Stimulated activated CD4-positive, alpha-beta T cell treated with anti-CD3 and anti-CD28 coated beads, Interleukin-12 subunit alpha, Interleukin-12 subunit beta, amount 100 ng/mL, for 24 hours (primary cell): ENCODE measurements around the gene CDKL5.

Experiments
- DNase-seq, 2 experiments: peaks; one replicate each; pipeline ENCODE4 v3.0.0-alpha.2; 2020; ENCODE audit warnings: low read depth in 2 of 2

CDKL5 gene

DNA sequence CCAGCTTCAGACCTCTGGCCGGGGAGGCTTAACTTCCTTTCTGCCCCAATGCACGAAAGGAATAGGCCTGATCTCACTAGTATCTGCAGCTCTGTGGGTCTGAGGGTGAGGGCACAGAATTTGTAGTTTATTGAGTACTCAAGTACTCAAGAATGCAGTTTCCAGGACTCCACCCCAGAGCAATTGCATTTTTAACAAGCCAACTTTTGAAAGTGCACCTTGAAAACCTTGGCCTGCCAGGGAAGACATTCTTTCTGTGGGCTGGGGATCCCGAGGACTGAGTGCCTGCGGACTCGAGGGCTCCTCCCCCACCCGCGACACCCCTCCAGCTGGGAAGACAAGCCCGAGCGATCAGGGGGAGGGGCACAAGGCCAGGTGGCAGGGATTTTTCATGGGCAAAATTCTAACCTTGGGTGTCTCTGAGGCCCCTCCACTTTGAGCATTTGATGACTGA, 224.1 kb downstream of the CDKL5 start:
- DNase-seq = no peak

DNA sequence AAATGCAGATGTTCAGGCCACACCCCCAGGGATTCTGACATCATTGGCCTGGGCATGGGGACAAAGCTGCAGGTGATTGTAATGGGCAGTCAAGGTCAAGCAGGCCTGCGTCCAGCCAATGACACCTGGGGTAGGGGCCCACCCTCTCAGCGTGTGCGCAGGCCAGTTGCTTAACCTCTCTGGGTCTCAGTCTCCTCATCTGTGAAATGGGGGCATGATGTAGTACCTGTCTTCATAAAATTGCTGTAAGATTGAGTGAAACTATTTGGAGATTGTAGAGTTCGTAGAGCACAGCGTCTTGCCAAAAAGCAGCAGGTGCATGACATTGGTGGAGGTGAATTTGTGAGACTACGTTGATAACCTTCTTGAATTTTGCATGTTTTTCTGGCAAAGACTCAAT, 225.3 kb downstream of the CDKL5 start:
- DNase-seq = no peak

GRCh38 chrX:18652636-18653035, 227.2 kb downstream of the CDKL5 start:
- DNase-seq = no peak

- DNase-seq = no peak
Measured at GRCh38 chrX:18654875-18655836, 229.7 kb downstream of the CDKL5 start.

- no peak for DNase-seq
Measured at GRCh38 chrX:18661273-18661672, 235.9 kb downstream of the CDKL5 start.

DNA sequence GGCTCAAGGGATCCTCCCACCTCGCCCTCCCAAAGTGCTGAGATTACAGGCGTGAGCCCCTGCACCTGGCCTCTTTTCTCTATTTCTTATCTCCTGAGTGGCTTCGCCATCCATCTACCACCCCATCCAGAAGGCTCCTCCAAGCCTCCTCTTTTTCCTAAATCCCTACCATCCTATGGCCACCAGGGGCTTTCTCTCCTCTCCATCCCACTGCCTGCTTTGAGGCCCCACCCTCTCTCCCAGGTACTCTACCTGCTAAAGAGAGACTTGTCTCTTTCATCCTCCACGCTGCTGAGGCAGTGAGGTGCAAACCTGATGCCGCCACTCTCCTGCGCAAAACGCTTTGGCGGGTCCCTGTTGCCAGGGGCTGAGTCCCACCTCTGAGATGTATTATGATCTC, 239.5 kb downstream of the CDKL5 start:
- DNase-seq = no peak

DNA sequence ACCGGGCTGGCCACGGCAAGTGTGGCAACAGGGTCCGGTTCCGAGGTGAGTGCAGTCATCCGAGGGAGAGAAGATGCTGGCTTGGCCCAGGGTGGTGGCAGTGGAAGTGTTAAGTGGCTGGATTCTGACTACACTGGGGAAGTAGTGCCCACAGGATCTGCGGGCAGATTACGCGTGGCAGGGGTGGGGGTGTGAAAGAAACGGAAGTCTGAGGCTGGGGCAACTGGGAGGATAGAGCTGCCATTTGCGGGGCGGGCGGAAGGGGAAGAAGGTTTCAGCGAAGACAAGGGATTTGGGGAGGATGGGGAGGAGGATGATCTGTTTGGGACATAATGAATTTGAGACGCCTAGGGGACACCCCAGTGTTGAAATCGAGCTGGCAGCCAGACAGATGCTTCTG, 241.2 kb downstream of the CDKL5 start:
- DNase-seq = no peak

- no peak for DNase-seq
Measured at GRCh38 chrX:18668071-18668835, 242.8 kb downstream of the CDKL5 start.

- no peak for DNase-seq
Measured at GRCh38 chrX:18672008-18672407, 246.6 kb downstream of the CDKL5 start, which contains the start of gene RS1. Gene RS1 (minus strand): TSS chrX:18672108. CDS start chrX:18672068, 40 bp downstream.

GRCh38 chrX:18674417-18674787, 249.0 kb downstream of the CDKL5 start:
- no peak for DNase-seq

DNA sequence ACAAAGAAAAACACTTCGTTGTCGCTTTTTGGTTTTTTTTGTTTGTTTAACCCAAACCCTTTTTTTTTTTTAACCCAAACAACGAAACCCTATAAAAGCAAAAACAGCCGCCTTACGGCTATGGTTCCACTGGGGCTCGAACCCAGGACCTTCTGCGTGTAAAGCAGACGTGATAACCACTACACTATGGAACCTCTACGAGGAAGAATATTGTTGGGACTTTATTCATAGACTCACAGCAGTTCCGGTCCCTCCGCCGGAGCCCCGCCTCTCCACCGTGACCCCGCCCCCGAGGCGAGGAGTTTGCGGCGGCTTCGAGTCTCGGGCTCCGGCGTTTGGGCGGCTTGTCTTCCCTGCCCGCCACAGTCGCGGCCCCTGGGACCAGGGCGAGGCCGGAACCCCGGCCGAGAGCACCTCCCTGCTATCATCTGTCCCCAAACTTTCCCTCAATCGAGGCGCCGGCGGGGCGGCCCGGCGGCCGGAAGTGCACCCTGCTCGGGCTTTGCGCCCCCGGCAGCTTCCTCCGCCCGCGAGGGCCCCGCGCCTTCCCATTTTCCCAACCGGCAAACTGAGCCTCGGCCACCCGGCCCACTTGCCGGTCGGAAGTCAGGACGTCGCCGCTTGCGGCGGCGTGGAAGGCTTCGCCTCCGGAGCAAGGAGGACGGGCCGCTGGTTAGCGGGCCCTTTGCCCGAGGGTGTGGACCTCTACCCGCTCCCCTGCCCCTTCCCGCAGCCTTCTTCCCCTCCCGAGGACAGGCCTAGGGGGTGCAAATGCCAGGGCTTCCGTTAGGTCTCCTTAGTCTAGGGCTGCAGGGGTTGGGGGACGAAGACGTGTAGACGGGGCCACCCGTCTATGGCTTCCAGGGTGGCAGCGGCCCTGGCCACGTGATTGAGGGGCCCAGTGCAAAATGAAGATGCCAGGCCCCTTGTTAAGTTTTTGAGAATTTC, 249.7 kb downstream of the CDKL5 start:
- DNase-seq = peak; percentile 56 to 62

DNA sequence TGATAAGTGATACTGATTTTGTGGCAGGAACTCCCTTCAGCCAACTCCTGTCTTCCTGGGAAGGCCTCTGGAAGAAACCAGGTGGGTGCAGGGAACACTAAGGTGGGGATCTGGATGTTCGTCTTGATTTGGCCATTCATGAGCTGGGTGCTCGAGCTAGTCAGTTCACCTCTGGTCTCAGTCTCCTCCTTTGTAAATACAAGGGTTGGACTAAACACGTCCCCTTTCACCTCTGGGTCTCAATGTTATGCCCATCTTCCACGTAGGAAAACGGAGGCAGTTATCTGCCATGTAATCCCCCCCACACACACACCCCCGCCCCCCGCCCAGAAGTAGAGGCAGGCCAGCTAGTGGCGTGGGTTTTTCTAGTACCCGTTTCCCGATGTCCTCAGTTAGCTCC, 250.6 kb downstream of the CDKL5 start:
- DNase-seq = no peak

GRCh38 chrX:18676470-18676869, 251.1 kb downstream of the CDKL5 start:
- DNase-seq = no peak

- DNase-seq = no peak
Measured at GRCh38 chrX:18677161-18677869, 251.9 kb downstream of the CDKL5 start.

- DNase-seq = no peak
Measured at GRCh38 chrX:18681996-18682395, 256.6 kb downstream of the CDKL5 start.

DNA sequence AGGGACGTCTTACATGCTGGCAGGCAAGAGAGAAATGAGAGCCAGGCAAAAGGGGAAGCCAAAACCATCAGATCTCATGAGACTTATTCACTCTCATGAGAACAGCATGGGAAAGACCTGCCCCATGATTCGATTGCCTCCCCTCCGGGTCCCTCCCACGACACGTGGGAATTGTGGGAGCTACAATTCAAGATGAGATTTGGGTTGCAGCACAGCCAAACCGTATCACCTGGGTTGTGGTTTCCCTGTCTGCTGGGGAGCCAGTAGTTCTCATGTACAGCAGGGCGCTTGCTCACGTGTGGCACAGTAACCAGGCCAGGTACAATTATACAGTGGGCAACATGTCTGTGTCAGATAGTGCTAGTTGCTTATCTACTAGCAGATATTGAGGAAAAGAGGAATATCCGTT, 257.6 kb downstream of the CDKL5 start:
- no peak for DNase-seq

DNA sequence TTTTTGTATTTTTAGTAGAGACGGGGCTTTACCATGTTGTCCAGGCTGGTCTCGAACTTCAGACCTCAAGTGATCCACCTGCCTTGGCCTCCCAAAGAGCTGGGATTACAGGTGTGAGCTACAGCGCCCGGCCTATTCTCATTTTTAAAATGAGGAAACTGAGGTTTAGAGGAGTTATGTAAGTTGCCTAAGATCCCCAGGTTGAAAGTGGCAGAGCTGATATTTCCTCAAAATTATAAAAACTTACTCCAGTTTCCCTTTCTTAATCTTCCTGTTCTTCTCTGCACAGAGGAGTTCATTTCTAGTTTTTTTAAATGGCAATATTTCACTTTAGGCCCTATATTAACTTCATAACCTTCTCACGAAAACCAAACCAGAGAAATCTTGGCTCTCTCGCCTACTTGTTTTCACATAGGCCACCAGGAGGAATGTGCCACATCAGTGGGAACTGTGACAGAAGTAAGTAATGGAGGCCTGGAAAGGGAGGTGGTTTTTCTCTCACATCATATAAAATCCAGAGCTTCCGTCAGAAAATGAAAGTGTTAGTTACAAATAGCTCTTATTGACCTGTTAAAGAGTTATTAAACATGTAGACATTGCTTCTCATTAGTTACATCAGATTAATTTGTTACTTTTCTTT, 262.6 kb downstream of the CDKL5 start:
- no peak for DNase-seq

GRCh38 chrX:18691431-18691830, 266.0 kb downstream of the CDKL5 start:
- DNase-seq = no peak

GRCh38 chrX:18692541-18692940, 267.1 kb downstream of the CDKL5 start:
- DNase-seq = no peak

DNA sequence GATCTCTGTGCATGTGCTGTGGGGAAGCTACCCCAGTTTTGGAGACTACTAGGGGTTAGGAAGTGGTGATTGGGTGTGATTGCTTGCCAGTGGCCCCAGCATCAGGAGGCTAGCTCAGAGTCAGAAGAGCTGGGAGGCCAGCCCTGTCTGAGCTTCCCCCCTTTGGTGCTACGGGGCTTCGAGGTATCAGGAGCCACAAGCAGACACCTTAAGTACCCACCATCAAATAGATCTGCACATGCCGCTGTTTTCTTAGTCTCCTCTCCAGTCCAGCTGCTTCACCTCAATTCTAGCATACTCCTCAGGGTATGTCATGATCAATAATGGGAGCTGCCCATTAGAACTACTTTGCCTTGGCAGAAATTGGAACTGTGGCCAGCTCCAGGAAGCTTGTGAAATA, 271.2 kb downstream of the CDKL5 start:
- DNase-seq = no peak
